ENCODE data around the gene KRTAP6-3.

DNA sequence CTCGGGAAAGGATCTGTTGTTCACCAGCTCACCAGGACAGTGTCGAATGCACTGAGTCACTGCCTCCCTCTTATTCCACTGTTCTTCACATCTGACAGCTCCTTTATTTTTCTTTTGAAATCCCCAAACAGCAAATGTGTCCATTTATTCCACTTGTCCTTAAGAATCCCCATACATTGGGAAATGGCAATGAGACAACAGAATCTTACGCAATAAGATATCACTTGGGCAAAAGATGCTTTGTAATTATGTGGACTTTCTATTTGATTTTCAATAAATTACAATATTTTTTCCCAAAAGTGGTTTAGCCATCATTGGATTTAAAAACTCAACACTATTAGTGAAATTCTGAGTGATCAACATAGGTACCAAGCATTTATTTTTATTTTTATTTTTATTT, 46.4 kb downstream of the KRTAP6-3 start:
- TF ChIP-seq, protein P1, sequence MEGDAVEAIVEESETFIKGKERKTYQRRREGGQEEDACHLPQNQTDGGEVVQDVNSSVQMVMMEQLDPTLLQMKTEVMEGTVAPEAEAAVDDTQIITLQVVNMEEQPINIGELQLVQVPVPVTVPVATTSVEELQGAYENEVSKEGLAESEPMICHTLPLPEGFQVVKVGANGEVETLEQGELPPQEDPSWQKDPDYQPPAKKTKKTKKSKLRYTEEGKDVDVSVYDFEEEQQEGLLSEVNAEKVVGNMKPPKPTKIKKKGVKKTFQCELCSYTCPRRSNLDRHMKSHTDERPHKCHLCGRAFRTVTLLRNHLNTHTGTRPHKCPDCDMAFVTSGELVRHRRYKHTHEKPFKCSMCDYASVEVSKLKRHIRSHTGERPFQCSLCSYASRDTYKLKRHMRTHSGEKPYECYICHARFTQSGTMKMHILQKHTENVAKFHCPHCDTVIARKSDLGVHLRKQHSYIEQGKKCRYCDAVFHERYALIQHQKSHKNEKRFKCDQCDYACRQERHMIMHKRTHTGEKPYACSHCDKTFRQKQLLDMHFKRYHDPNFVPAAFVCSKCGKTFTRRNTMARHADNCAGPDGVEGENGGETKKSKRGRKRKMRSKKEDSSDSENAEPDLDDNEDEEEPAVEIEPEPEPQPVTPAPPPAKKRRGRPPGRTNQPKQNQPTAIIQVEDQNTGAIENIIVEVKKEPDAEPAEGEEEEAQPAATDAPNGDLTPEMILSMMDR (IDR thresholded peaks at IDR 0.05; ENCODE audit: control extremely low read depth in 1 of 3, insufficient read depth in 1 of 3, low read depth in 1 of 3, low read length in 3 of 3): no peak
- TF ChIP-seq RFX5 (IDR thresholded peaks at IDR 0.05; ENCODE audit: borderline replicate concordance, low read depth, low read length) (no peak), SUZ12 (IDR thresholded peaks at IDR 0.05; ENCODE audit: low read length) (no peak), POLR2A (IDR thresholded peaks at IDR 0.05; ENCODE audit: control extremely low read depth in 1 of 2, low read depth in 2 of 2, low read length in 2 of 2) (no peak), SIN3A (conservative IDR thresholded peaks at IDR 0.05 in 1 of 2, IDR thresholded peaks at IDR 0.05 in 1 of 2; ENCODE audit: low read depth in 1 of 2, low read length in 2 of 2) (no peak)
- TF ChIP-seq, protein P2, sequence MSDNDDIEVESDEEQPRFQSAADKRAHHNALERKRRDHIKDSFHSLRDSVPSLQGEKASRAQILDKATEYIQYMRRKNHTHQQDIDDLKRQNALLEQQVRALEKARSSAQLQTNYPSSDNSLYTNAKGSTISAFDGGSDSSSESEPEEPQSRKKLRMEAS (IDR thresholded peaks at IDR 0.05): no peak

Measured in H1 (cell line).